Measurements from ENCODE around the gene C14orf119.
"Not testable (repeated sequence)": the region's sequence is repeated elsewhere in the genome, so short reads cannot be mapped to it uniquely, and the experiment has no call there.

- TF ChIP-seq POLR2A, CTCF (IDR thresholded peaks at IDR 0.05): not testable (repeated sequence)
Measured at GRCh38 chr14:23108169-23108568, 12.9 kb downstream of the C14orf119 start.

All from adrenal gland (tissue), 5 donors.